VCaP (cell line): ENCODE measurements around the gene ELF3.
"Not testable (repeated sequence)": the region's sequence is repeated elsewhere in the genome, so short reads cannot be mapped to it uniquely, and the experiment has no call there.

Source experiments
- H3K27ac ChIP-seq: fragments of 450-650 bp; 2 replicates; pipeline ENCODE4 v1.5.1; 2017
- TF ChIP-seq, protein P1 (sequence below): fragments of 450-650 bp; conservative IDR thresholded peaks from 2 replicates; pipeline ENCODE4 v1.5.1; 2017; ENCODE audit warnings: mild to moderate bottlenecking, moderate library complexity

Gene ELF3

DNA sequence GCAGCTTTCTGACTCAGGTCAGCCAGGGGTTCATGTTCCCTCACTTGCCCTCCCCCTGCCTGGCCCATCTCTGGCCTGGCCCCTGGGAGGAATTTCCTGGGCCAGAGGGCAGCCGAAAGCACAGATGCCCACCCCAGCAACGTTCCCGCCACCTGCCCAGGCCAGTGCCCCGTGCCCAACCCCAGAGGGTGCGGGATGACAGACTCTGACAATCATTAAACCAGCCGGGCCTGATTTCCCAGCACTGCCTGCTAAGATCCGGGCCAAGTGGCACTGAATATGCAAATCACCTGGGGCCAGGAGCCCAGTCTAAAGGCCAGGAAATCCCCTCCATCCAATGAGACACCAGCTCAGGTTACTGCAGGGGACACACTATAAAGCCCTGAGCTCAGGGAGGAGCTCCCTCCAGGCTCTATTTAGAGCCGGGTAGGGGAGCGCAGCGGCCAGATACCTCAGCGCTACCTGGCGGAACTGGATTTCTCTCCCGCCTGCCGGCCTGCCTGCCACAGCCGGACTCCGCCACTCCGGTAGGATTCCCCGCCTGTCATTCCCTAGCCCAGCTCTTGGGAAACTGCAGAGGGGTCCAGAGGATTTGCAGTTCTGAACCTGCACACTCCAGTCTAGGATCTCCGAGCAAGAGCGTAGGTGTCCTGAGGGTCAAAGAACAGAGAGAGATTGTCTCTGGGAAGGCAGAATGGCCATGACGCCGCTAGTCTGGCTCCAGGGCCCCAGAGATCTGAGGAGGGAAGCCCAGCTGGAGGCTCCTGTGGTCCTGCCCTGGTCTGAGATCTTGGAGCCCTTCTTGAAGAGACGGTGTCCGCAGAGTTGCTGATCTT is at the start of gene ELF3:
TSS of gene ELF3 (plus strand) at position 408 of the 836 bp plus-strand sequence. CDS start 550 bp downstream, outside the sequence.
- TF ChIP-seq, protein P1, sequence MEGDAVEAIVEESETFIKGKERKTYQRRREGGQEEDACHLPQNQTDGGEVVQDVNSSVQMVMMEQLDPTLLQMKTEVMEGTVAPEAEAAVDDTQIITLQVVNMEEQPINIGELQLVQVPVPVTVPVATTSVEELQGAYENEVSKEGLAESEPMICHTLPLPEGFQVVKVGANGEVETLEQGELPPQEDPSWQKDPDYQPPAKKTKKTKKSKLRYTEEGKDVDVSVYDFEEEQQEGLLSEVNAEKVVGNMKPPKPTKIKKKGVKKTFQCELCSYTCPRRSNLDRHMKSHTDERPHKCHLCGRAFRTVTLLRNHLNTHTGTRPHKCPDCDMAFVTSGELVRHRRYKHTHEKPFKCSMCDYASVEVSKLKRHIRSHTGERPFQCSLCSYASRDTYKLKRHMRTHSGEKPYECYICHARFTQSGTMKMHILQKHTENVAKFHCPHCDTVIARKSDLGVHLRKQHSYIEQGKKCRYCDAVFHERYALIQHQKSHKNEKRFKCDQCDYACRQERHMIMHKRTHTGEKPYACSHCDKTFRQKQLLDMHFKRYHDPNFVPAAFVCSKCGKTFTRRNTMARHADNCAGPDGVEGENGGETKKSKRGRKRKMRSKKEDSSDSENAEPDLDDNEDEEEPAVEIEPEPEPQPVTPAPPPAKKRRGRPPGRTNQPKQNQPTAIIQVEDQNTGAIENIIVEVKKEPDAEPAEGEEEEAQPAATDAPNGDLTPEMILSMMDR, result no peak
- peak within 1 kb of the TSS; percentile 93 for H3K27ac ChIP-seq

DNA sequence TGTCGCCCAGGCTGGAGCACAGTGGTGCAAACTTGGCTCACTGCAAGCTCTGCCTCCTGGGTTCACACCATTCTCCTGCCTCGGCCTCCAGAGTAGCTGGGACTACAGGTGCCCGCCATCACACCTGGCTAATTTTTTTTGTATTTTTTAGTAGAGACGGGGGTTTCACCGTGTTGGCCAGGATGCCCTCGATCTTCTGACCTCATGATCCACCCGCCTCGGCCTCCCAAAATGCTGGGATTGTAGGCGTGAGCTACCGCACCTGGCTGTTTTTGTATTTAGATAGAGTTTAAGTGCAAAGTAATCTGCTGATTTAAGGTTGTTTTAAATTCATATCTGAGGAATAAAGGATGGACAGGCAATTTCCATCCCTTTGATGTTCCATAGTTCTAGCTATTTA is 48.0 kb upstream of the ELF3 start:
- not testable (repeated sequence) for H3K27ac ChIP-seq

DNA sequence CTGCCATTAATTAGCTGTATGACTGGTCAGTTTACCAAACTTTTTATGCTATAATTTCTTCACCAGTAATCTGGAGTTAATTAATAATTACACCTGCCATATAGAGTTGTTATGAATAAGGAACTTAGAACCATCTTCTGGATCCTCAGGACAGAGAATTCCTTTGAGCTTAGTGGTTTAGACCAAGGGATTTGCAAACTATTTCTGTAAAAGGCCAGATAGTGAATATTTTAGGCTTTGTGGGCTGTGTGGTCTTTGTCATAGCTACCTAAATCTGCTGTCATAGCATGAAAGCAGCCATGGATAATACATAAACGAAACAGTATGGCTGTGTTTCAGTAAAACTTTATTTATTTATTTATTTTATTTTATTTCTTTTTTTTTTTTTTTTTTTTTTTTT is 46.1 kb upstream of the ELF3 start:
- no peak overlapping the region for H3K27ac ChIP-seq
- TF ChIP-seq, protein P1, result no peak

DNA sequence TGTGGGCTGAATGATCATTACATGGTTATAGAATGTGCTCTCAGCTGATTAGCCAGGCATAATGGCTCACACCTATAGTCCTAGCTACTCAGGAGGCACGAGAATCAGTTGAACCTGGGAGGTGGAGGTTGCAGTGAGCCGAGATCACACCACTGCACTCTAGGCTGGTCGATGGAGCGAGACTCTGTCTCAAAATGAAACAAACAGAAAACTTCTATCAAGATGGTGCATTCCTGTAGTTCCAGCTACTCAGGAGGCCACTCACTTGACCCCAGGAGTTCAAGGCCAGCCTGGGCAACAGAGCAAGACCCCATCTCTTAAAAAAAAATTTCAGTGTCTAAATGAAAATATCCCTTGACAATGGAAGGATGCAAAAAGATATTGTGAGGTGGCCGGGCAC is 44.2 kb upstream of the ELF3 start:
- TF ChIP-seq, protein P1, result no peak

DNA sequence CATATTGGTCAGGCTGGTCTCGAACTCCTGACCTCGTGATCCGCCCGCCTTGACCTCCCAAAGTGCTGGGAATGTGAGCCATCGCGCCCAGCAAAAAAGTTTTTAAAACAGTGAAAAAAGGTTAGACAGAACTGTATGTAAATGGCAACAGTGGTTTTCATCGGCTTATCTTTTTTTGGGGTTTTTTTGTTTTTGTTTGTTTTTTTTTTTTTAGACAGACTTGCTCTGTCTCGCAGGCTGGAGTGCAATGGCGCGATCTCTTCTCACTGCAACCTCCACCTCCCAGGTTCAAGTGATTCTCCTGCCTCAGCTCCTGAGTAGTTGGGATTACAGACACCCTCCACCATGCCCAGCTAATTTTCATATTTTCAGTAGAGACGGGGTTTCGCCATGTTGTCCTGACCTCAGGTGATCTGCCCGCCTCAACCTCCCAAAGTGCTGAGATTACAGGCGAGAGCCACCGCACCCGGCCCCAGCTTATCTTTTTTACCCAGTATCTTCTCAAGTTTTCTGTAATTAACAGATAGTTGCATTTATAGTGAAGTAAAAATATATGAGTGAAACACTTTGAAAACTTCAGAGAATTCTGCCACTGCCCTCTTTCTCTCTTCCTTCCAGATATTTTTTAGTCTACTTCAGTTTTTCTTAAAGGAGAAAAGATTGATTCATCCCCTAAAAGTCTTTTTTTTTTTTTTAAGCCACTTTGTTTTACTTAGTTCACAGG is 42.0 kb upstream of the ELF3 start:
- no peak overlapping the region for H3K27ac ChIP-seq
- TF ChIP-seq, protein P1, result no peak

More for the DNA sequence above, 44.2 kb upstream of the ELF3 start:
- no peak overlapping the region for H3K27ac ChIP-seq

DNA sequence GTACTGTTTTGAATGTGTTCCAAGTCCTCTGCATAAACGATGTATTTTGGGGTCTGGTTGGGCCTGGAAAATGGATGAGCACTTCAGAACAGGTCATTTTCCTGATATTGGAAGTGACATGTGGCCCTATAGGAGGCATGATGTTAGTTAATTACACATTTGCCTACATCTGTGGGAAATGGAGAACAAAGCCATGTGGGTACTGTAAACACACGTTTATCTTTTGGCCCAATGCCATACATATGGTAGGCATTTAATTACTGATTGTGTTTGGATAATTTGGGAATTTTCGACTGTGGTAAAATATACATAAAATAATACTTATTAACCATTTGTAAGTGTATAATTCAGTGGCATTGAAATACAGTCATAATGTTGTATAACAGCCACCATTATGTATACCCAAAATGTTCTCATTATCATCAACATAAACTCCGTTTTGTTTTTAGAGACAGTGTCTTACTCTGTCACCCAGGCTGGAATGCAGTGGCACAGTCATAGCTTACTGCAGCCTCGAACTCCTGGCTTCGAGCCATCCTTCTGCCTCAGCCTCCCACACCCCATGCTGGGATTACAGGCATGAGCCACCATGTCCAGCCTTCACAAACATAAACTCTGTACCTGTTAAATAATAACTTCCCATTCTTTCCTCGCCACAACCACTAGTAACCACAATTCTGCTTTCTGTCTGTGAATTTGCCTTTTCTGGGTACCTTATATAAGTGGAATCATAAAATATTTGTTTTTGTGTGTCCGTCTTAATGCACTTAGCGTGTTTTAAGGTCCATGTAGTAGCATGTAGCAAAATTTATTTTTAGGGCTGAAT is 39.8 kb upstream of the ELF3 start:
- H3K27ac ChIP-seq, result no peak overlapping the region
- TF ChIP-seq, protein P1, result no peak

DNA sequence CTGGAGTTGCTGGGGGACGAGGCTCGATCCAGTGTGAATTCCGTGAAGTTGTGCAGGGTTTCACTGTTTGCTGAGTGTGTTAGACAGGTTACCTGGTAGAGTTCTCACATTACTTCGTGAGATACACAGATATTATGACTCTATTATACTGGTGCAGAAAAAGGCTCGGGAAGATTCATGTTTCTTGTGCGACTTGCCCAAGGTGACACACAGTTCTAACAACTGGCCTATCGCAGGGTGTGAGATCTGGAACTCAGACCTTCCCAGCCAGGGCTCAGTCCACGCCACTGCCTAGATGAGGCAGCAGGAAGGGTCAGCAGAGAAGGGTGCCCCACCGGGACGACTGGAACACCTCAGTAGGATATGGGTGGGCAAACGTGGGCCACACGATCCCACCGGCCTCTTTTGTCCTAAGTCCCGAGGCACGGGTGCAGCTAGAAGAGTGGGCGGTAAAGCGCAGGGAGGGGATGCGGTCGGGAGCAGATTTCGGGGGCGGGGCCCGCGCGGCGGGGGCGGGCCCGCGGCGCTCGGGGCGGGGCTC is 28.2 kb upstream of the ELF3 start:
- peak overlapping the region; percentile 91 for H3K27ac ChIP-seq
- TF ChIP-seq, protein P1, result no peak
